GM23248 (cell line): ENCODE results near the gene DUS3L. TPM values are rescaled to one million over a fixed set of nuclear protein-coding genes. Genes with fewer than 3 reads are reported as not detected.

ENCODE experiments used
- DNase-seq: peaks from one replicate; pipeline ENCODE4 v3.0.0-alpha.2; 2015
- H2AFZ ChIP-seq: fragments of 200-600 bp; sonication (generic); 2 replicates; pipeline ENCODE4 v1.6.1; 2016; ENCODE audit warnings: antibody characterized with exemption
- H3F3A ChIP-seq: fragments of 200-600 bp; sonication (generic); 2 replicates; pipeline ENCODE4 v1.6.1; 2016; ENCODE audit warnings: mild to moderate bottlenecking, antibody characterized with exemption, mixed run types; ENCODE audit not compliant: insufficient read depth
- H3K27ac ChIP-seq: fragments of 200-600 bp; sonication (generic); 2 replicates; pipeline ENCODE4 v1.5.1; 2016; ENCODE audit warnings: mild to moderate bottlenecking
- H3K27me3 ChIP-seq: fragments of 200-600 bp; sonication (generic); replicated peaks from 2 replicates; pipeline ENCODE4 v1.6.1; 2016; ENCODE audit warnings: mild to moderate bottlenecking; ENCODE audit not compliant: insufficient read depth
- H3K36me3 ChIP-seq: fragments of 200-600 bp; sonication (generic); 2 replicates; pipeline ENCODE4 v1.6.1; 2016; ENCODE audit warnings: low read depth, mild to moderate bottlenecking
- H3K4me1 ChIP-seq: fragments of 200-600 bp; sonication (generic); 2 replicates; pipeline ENCODE4 v1.6.1; 2016; ENCODE audit warnings: mild to moderate bottlenecking; ENCODE audit not compliant: insufficient read depth
- H3K4me2 ChIP-seq: fragments of 200-600 bp; sonication (generic); one replicate; pipeline ENCODE4 v1.6.1; 2016; ENCODE audit warnings: mild to moderate bottlenecking; ENCODE audit not compliant: unreplicated experiment
- H3K4me3 ChIP-seq: fragments of 200-600 bp; sonication (generic); 2 replicates; pipeline ENCODE4 v1.5.1; 2016; ENCODE audit warnings: mild to moderate bottlenecking
- H3K79me2 ChIP-seq: fragments of 200-600 bp; sonication (generic); 2 replicates; pipeline ENCODE4 v1.6.1; 2016; ENCODE audit warnings: mild to moderate bottlenecking; ENCODE audit not compliant: insufficient read depth
- H3K9ac ChIP-seq: fragments of 200-600 bp; sonication (generic); 2 replicates; pipeline ENCODE4 v1.6.1; 2016; ENCODE audit warnings: mild to moderate bottlenecking
- H3K9me2 ChIP-seq: fragments of 200-600 bp; sonication (generic); 2 replicates; pipeline ENCODE4 v1.6.1; 2016; ENCODE audit warnings: mixed run types, mild to moderate bottlenecking, moderate library complexity; ENCODE audit not compliant: insufficient read depth
- H3K9me3 ChIP-seq: fragments of 200-600 bp; sonication (generic); one replicate; pipeline ENCODE4 v1.6.1; 2017; ENCODE audit warnings: low read depth
- H4K20me1 ChIP-seq: fragments of 200-600 bp; sonication (generic); 2 replicates; pipeline ENCODE4 v1.6.0; 2016; ENCODE audit not compliant: insufficient read depth
- EZH2 ChIP-seq: fragments of 200-600 bp; sonication (generic); IDR thresholded peaks from 2 replicates; pipeline ENCODE4 v1.6.1; 2018; ENCODE audit warnings: antibody characterized with exemption, mild to moderate bottlenecking; ENCODE audit not compliant: insufficient read depth, poor library complexity, severe bottlenecking
- EZH2phosphoT487 ChIP-seq: fragments of 200-600 bp; sonication (generic); IDR thresholded peaks from 2 replicates; pipeline ENCODE4 v1.6.1; 2018; ENCODE audit warnings: antibody characterized with exemption, moderate library complexity, mild to moderate bottlenecking, low read depth; ENCODE audit not compliant: insufficient read depth
- WGBS, 2 experiments: methylation state at CpG; one replicate each; pipeline ENCODE4 v1.1.6; 2015 to 2017; ENCODE audit warnings: low lambda C conversion rate in 2 of 2, low coverage in 1 of 2; ENCODE audit errors: missing lambda C conversion rate in 2 of 2; 5-methylcytosine and 5-hydroxymethylcytosine counted together
- in situ Hi-C: fragments of 300-500 bp; cut with MboI; formaldehyde crosslinking; loops from 2 replicates; pipeline ENCODE4 v1.15.0; 2020
- polyA plus RNA-seq: library from polyadenylated mRNA; unstranded; fragments of >200 nt; fragmentation: Nextera tagmentation; extraction: Ambion mirVana; gene quantifications from 2 replicates; pipeline ENCODE4 v1.2.1, GENCODE V29; 2016
- total RNA-seq: library from RNA; depleted of rRNA; stranded (reverse); fragments of >200 nt; shearing (Covaris generic); gene quantifications from 2 replicates; pipeline ENCODE4 v1.2.3, GENCODE V29; 2014

Gene DUS3L
- total and polyA plus RNA-seq, 2 experiments from 2014 or later = 17.1 to 18.6 TPM

GRCh38 chr19:5767949-5768348 lies 23.0 kb downstream of the DUS3L start:
- Histone ChIP-seq H3K27me3 (no peaks in the 10 kb centered on the region), H3K9me2 (no peaks in the 10 kb centered on the region), H3F3A (no peaks in the 10 kb centered on the region), H3K27ac (no peak overlapping the region), H3K36me3 (no peaks in the 10 kb centered on the region), H3K9ac (no peak overlapping the region), H4K20me1 (no peaks in the 10 kb centered on the region), H3K9me3 (no peaks in the 10 kb centered on the region), H3K4me3 (no peak overlapping the region), H3K79me2 (no peaks in the 10 kb centered on the region), H3K4me2 (no peak overlapping the region), H2AFZ (no peak overlapping the region), H3K4me1 (no peaks in the 10 kb centered on the region)
- DNase-seq = no peak
- in situ Hi-C loops = no loop called here
- TF ChIP-seq EZH2phosphoT487 (no peak), EZH2 (no peak)
- 83 to 90% methylated on average over 10 of the region's 10 CpGs for WGBS, 2 experiments

GRCh38 chr19:5765220-5765619 lies 25.7 kb downstream of the DUS3L start:
- Histone ChIP-seq H3K9me2 (no peaks in the 10 kb centered on the region), H3K9me3 (no peaks in the 10 kb centered on the region), H3K4me2 (no peak overlapping the region), H3K9ac (no peak overlapping the region), H3K27me3 (no peaks in the 10 kb centered on the region), H2AFZ (no peak overlapping the region), H3K4me1 (no peaks in the 10 kb centered on the region), H3K36me3 (no peaks in the 10 kb centered on the region), H3K27ac (no peak overlapping the region), H3K4me3 (no peak overlapping the region), H3K79me2 (no peaks in the 10 kb centered on the region), H3F3A (no peaks in the 10 kb centered on the region), H4K20me1 (no peaks in the 10 kb centered on the region)
- in situ Hi-C loops = no loop called here
- no peak for DNase-seq
- TF ChIP-seq EZH2phosphoT487 = no peak
- TF ChIP-seq EZH2 = no peak
- WGBS, 2 experiments = 77% methylated on average over 3 of the region's 3 CpGs

- no peaks in the 10 kb centered on the region for H3K36me3 ChIP-seq
- no peaks in the 10 kb centered on the region for H3K79me2 ChIP-seq
- H3K4me2 ChIP-seq = no peak overlapping the region
- no peak for DNase-seq
- H4K20me1 ChIP-seq = no peaks in the 10 kb centered on the region
- no peak overlapping the region for H3K27ac ChIP-seq
- no peaks in the 10 kb centered on the region for H3K4me1 ChIP-seq
- TF ChIP-seq EZH2 = no peak
- no peak for TF ChIP-seq EZH2phosphoT487
- no peak overlapping the region for H3K4me3 ChIP-seq
- H3K27me3 ChIP-seq = no peaks in the 10 kb centered on the region
- no peaks in the 10 kb centered on the region for H3K9me3 ChIP-seq
- WGBS, 2 experiments = 74 to 79% methylated on average over 5 of the region's 5 CpGs
- in situ Hi-C loops = no loop called here
- no peak overlapping the region for H2AFZ ChIP-seq
- no peak overlapping the region for H3K9ac ChIP-seq
- H3F3A ChIP-seq = no peaks in the 10 kb centered on the region
- no peaks in the 10 kb centered on the region for H3K9me2 ChIP-seq
Measured at GRCh38 chr19:5762608-5763217, 28.2 kb downstream of the DUS3L start.

- DNase-seq = no peak
- H3K36me3 ChIP-seq = no peaks in the 10 kb centered on the region
- no peaks in the 10 kb centered on the region for H3K79me2 ChIP-seq
- WGBS, 2 experiments = 39 to 45% methylated on average over 6 of the region's 6 CpGs
- H3K4me3 ChIP-seq = no peak overlapping the region
- no peaks in the 10 kb centered on the region for H3K27me3 ChIP-seq
- no peaks in the 10 kb centered on the region for H3K9me2 ChIP-seq
- no peak overlapping the region for H3K9ac ChIP-seq
- H3K4me1 ChIP-seq = no peaks in the 10 kb centered on the region
- TF ChIP-seq EZH2 = no peak
- H3K27ac ChIP-seq = no peak overlapping the region
- in situ Hi-C loops = no loop called here
- H3K4me2 ChIP-seq = no peak overlapping the region
- H3K9me3 ChIP-seq = no peaks in the 10 kb centered on the region
- H3F3A ChIP-seq = no peaks in the 10 kb centered on the region
- H4K20me1 ChIP-seq = no peaks in the 10 kb centered on the region
- H2AFZ ChIP-seq = no peak overlapping the region
Measured at GRCh38 chr19:5753743-5754142, 37.2 kb downstream of the DUS3L start.

- WGBS, 2 experiments = 74 to 77% methylated on average over 7 of the region's 7 CpGs
- H4K20me1 ChIP-seq = no peaks in the 10 kb centered on the region
- H3K9me3 ChIP-seq = no peaks in the 10 kb centered on the region
- in situ Hi-C loops = no loop called here
- no peak overlapping the region for H2AFZ ChIP-seq
- no peaks in the 10 kb centered on the region for H3K4me1 ChIP-seq
- no peaks in the 10 kb centered on the region for H3K36me3 ChIP-seq
- H3F3A ChIP-seq = no peaks in the 10 kb centered on the region
- no peak overlapping the region for H3K9ac ChIP-seq
- no peak for DNase-seq
- H3K4me2 ChIP-seq = no peak overlapping the region
- H3K79me2 ChIP-seq = no peaks in the 10 kb centered on the region
- no peak overlapping the region for H3K27ac ChIP-seq
- TF ChIP-seq EZH2 = no peak
- no peaks in the 10 kb centered on the region for H3K9me2 ChIP-seq
- no peak overlapping the region for H3K4me3 ChIP-seq
- no peaks in the 10 kb centered on the region for H3K27me3 ChIP-seq
Measured at GRCh38 chr19:5751709-5752108, 39.3 kb downstream of the DUS3L start.
